ENCODE measurements around the gene LPXN.

The LPXN gene

GRCh38 chr11:58508814-58509213, 66.8 kb downstream of the LPXN start:
- FAIRE-seq (no peak), DNase-seq (ENCODE audit: insufficient read length) (no peak)
- TF ChIP-seq POLR2A (IDR thresholded peaks at IDR 0.05; ENCODE audit: low read depth, low read length) (no peak), POLR2AphosphoS5 (IDR thresholded peaks at IDR 0.05; ENCODE audit: low read depth, low read length) (no peak), TAF1 (IDR thresholded peaks at IDR 0.05; ENCODE audit: borderline replicate concordance, low read depth, low read length) (no peak)

GRCh38 chr11:58508005-58508404, 67.7 kb downstream of the LPXN start, which contains the start of gene OR5B21:
OR5B21 (minus strand) TSS chr11:58508105; CDS start chr11:58508105, 0 bp downstream.
- DNase-seq (ENCODE audit: insufficient read length) (no peak), FAIRE-seq (no peak)
- TF ChIP-seq POLR2AphosphoS5 (IDR thresholded peaks at IDR 0.05; ENCODE audit: low read depth, low read length) = no peak
- no peak for TF ChIP-seq POLR2A (IDR thresholded peaks at IDR 0.05; ENCODE audit: low read depth, low read length)
- TF ChIP-seq TAF1 (IDR thresholded peaks at IDR 0.05; ENCODE audit: borderline replicate concordance, low read depth, low read length) = no peak

- TF ChIP-seq POLR2A (IDR thresholded peaks at IDR 0.05; ENCODE audit: low read depth, low read length) = no peak
- no peak for TF ChIP-seq POLR2AphosphoS5 (IDR thresholded peaks at IDR 0.05; ENCODE audit: low read depth, low read length)
- TF ChIP-seq TAF1 (IDR thresholded peaks at IDR 0.05; ENCODE audit: borderline replicate concordance, low read depth, low read length) = no peak
- DNase-seq (ENCODE audit: insufficient read length) (no peak), FAIRE-seq (peak; percentile 66)
Measured at GRCh38 chr11:58507355-58507754, 68.3 kb downstream of the LPXN start.

GRCh38 chr11:58506935-58507334, 68.7 kb downstream of the LPXN start:
- peak; percentile 82 for FAIRE-seq
- no peak for DNase-seq (ENCODE audit: insufficient read length)

GRCh38 chr11:58505849-58506248, 69.8 kb downstream of the LPXN start:
- DNase-seq (ENCODE audit: insufficient read length) (no peak), FAIRE-seq (peak; percentile 68)
- no peak for TF ChIP-seq TAF1 (IDR thresholded peaks at IDR 0.05; ENCODE audit: borderline replicate concordance, low read depth, low read length)
- no peak for TF ChIP-seq POLR2AphosphoS5 (IDR thresholded peaks at IDR 0.05; ENCODE audit: low read depth, low read length)
- no peak for TF ChIP-seq POLR2A (IDR thresholded peaks at IDR 0.05; ENCODE audit: low read depth, low read length)

More at GRCh38 chr11:58506935-58507334, 68.7 kb downstream of the LPXN start:
- TF ChIP-seq POLR2A (IDR thresholded peaks at IDR 0.05; ENCODE audit: low read depth, low read length) (no peak), TAF1 (IDR thresholded peaks at IDR 0.05; ENCODE audit: borderline replicate concordance, low read depth, low read length) (no peak)

- TF ChIP-seq TAF1 (IDR thresholded peaks at IDR 0.05; ENCODE audit: borderline replicate concordance, low read depth, low read length) (no peak), POLR2A (IDR thresholded peaks at IDR 0.05; ENCODE audit: low read depth, low read length) (no peak), POLR2AphosphoS5 (IDR thresholded peaks at IDR 0.05; ENCODE audit: low read depth, low read length) (no peak)
- peak; percentile 74 for FAIRE-seq
- DNase-seq (ENCODE audit: insufficient read length) = no peak
Measured at GRCh38 chr11:58504232-58504631, 71.4 kb downstream of the LPXN start.

- DNase-seq (ENCODE audit: insufficient read length) = no peak
- TF ChIP-seq TAF1 (IDR thresholded peaks at IDR 0.05; ENCODE audit: borderline replicate concordance, low read depth, low read length) (no peak), POLR2AphosphoS5 (IDR thresholded peaks at IDR 0.05; ENCODE audit: low read depth, low read length) (no peak), POLR2A (IDR thresholded peaks at IDR 0.05; ENCODE audit: low read depth, low read length) (no peak)
- peak; percentile 81 for FAIRE-seq
Measured at GRCh38 chr11:58503361-58503856, 72.2 kb downstream of the LPXN start.

- no peak for FAIRE-seq
- no peak for DNase-seq (ENCODE audit: insufficient read length)
- TF ChIP-seq POLR2AphosphoS5 (IDR thresholded peaks at IDR 0.05; ENCODE audit: low read depth, low read length) = no peak
- no peak for TF ChIP-seq POLR2A (IDR thresholded peaks at IDR 0.05; ENCODE audit: low read depth, low read length)
- TF ChIP-seq TAF1 (IDR thresholded peaks at IDR 0.05; ENCODE audit: borderline replicate concordance, low read depth, low read length) = no peak
Measured at GRCh38 chr11:58502004-58502403, 73.7 kb downstream of the LPXN start.

GRCh38 chr11:58498464-58498863, 77.2 kb downstream of the LPXN start:
- no peak for FAIRE-seq
- DNase-seq (ENCODE audit: insufficient read length) = no peak
- TF ChIP-seq TAF1 (IDR thresholded peaks at IDR 0.05; ENCODE audit: borderline replicate concordance, low read depth, low read length) = no peak
- no peak for TF ChIP-seq POLR2AphosphoS5 (IDR thresholded peaks at IDR 0.05; ENCODE audit: low read depth, low read length)
- no peak for TF ChIP-seq POLR2A (IDR thresholded peaks at IDR 0.05; ENCODE audit: low read depth, low read length)

GRCh38 chr11:58497951-58498350, 77.7 kb downstream of the LPXN start:
- no peak for DNase-seq (ENCODE audit: insufficient read length)
- FAIRE-seq = no peak
- no peak for TF ChIP-seq TAF1 (IDR thresholded peaks at IDR 0.05; ENCODE audit: borderline replicate concordance, low read depth, low read length)
- TF ChIP-seq POLR2A (IDR thresholded peaks at IDR 0.05; ENCODE audit: low read depth, low read length) = no peak
- no peak for TF ChIP-seq POLR2AphosphoS5 (IDR thresholded peaks at IDR 0.05; ENCODE audit: low read depth, low read length)

GRCh38 chr11:58495906-58496305, 79.8 kb downstream of the LPXN start:
- DNase-seq (ENCODE audit: insufficient read length) (no peak), FAIRE-seq (peak; percentile 76)
- TF ChIP-seq POLR2A (IDR thresholded peaks at IDR 0.05; ENCODE audit: low read depth, low read length) (no peak), POLR2AphosphoS5 (IDR thresholded peaks at IDR 0.05; ENCODE audit: low read depth, low read length) (no peak), TAF1 (IDR thresholded peaks at IDR 0.05; ENCODE audit: borderline replicate concordance, low read depth, low read length) (no peak)

- no peak for DNase-seq (ENCODE audit: insufficient read length)
- TF ChIP-seq POLR2AphosphoS5 (IDR thresholded peaks at IDR 0.05; ENCODE audit: low read depth, low read length) (no peak), TAF1 (IDR thresholded peaks at IDR 0.05; ENCODE audit: borderline replicate concordance, low read depth, low read length) (no peak), POLR2A (IDR thresholded peaks at IDR 0.05; ENCODE audit: low read depth, low read length) (no peak)
- FAIRE-seq = no peak
Measured at GRCh38 chr11:58494101-58494500, 81.6 kb downstream of the LPXN start.
